ENCODE data around the gene RRAGB. TPM values are rescaled to one million over a fixed set of nuclear protein-coding genes. Genes with fewer than 3 reads are reported as not detected.
"Not testable (repeated sequence)": the region's sequence is repeated elsewhere in the genome, so short reads cannot be mapped to it uniquely, and the experiment has no call there.

RRAGB gene
- total RNA-seq, 2 experiments from 2014 or later, result 6.3 to 6.4 TPM

- Mint-ChIP-seq H3K36me3 (ENCODE audit: low read depth) (peaks cover 36% of the 10 kb centered on the region), H3K27me3 (no peaks in the 10 kb centered on the region), H3K9me3 (peaks cover 4% of the 10 kb centered on the region), H3K27ac (no peak overlapping the region), H3K4me1 (ENCODE audit: low read depth) (no peaks in the 10 kb centered on the region), H3K4me3 (no peak overlapping the region)
- DNase-seq (no peak), ATAC-seq (no peak)
- intact Hi-C loops (cut with micrococcal nuclease), result no loop called here
- ChIA-PET CTCF (no interaction called here), POLR2A (no interaction called here)
- TF ChIP-seq, protein P1, sequence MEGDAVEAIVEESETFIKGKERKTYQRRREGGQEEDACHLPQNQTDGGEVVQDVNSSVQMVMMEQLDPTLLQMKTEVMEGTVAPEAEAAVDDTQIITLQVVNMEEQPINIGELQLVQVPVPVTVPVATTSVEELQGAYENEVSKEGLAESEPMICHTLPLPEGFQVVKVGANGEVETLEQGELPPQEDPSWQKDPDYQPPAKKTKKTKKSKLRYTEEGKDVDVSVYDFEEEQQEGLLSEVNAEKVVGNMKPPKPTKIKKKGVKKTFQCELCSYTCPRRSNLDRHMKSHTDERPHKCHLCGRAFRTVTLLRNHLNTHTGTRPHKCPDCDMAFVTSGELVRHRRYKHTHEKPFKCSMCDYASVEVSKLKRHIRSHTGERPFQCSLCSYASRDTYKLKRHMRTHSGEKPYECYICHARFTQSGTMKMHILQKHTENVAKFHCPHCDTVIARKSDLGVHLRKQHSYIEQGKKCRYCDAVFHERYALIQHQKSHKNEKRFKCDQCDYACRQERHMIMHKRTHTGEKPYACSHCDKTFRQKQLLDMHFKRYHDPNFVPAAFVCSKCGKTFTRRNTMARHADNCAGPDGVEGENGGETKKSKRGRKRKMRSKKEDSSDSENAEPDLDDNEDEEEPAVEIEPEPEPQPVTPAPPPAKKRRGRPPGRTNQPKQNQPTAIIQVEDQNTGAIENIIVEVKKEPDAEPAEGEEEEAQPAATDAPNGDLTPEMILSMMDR (IDR thresholded peaks at IDR 0.05), result no peak
These were observed 49.6 kb downstream of the RRAGB start for GRCh38 chrX:55767100-55767499.

DNA sequence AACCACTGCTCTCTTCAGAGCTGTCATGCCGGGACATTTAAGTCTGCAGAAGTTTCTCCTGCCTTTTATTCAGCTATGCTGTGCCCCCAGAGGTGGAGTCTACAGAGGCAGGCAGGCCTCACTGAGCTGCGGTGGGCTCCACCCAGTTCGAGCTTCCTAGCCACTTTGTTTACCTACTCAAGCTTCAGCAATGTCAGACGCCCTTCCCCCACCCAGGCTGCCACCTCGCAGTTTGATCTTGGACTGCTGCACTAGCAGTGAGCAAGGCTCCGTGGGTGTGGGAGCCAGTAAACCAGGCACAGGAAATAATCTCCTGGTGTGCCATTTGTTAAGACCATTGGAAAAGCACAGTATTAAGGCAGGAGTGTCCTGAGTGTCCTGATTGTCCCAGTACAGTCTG is 56.9 kb downstream of the RRAGB start:
- intact Hi-C loops (cut with micrococcal nuclease); H3K4me3 Mint-ChIP-seq; H3K9me3 Mint-ChIP-seq; DNase-seq; H3K4me1 Mint-ChIP-seq (ENCODE audit: low read depth); POLR2A ChIA-PET; H3K27me3 Mint-ChIP-seq; CTCF ChIA-PET; ATAC-seq; H3K27ac Mint-ChIP-seq: not testable (repeated sequence)
- H3K36me3 Mint-ChIP-seq (ENCODE audit: low read depth), result peaks cover 38% of the 10 kb centered on the region

GRCh38 chrX:55777596-55777995 is 60.0 kb downstream of the RRAGB start:
- ATAC-seq (no peak), DNase-seq (no peak)
- ChIA-PET POLR2A (no interaction called here), CTCF (no interaction called here)
- Mint-ChIP-seq H3K36me3 (ENCODE audit: low read depth) (peaks cover 20% of the 10 kb centered on the region), H3K4me3 (no peak overlapping the region), H3K27ac (no peak overlapping the region), H3K9me3 (peaks cover 7% of the 10 kb centered on the region), H3K27me3 (no peaks in the 10 kb centered on the region), H3K4me1 (ENCODE audit: low read depth) (no peaks in the 10 kb centered on the region)
- TF ChIP-seq, protein P1 (IDR thresholded peaks at IDR 0.05), result no peak
- intact Hi-C loops (cut with micrococcal nuclease), result no loop called here

DNA sequence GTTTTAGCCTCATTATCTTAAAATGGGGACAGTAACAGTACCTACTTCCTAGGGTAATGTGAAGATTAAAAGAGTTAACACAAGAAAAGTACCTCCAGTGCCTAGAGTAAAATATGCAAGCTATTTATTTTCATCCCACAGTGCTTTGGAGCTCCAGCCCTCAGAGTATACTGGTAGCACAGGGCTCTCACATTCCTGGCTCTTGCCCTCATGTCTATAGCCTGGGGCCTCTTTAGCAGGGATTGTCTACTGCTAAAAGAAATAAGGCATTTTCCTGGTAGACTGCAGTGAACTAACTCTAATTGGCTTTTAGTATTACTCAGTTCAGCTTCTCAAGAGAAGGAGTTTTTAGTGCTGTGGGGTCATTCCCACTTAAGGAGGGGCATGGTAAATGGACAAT is 60.8 kb downstream of the RRAGB start:
- POLR2A ChIA-PET, result no interaction called here
- DNase-seq (no peak), ATAC-seq (no peak)
- no peaks in the 10 kb centered on the region for H3K4me1 Mint-ChIP-seq (ENCODE audit: low read depth)
- TF ChIP-seq, protein P1 (IDR thresholded peaks at IDR 0.05), result no peak
- CTCF ChIA-PET, result no interaction called here
- H3K4me3 Mint-ChIP-seq, result no peak overlapping the region
- no peak overlapping the region for H3K27ac Mint-ChIP-seq
- H3K36me3 Mint-ChIP-seq (ENCODE audit: low read depth), result peaks cover 15% of the 10 kb centered on the region
- peaks cover 7% of the 10 kb centered on the region for H3K9me3 Mint-ChIP-seq
- intact Hi-C loops (cut with micrococcal nuclease), result no loop called here
- H3K27me3 Mint-ChIP-seq, result no peaks in the 10 kb centered on the region

- DNase-seq (no peak), ATAC-seq (no peak)
- TF ChIP-seq, protein P1 (IDR thresholded peaks at IDR 0.05), result no peak
- no peak overlapping the region for H3K27ac Mint-ChIP-seq
- no peak overlapping the region for H3K4me3 Mint-ChIP-seq
- POLR2A ChIA-PET, result no interaction called here
- CTCF ChIA-PET, result no interaction called here
- H3K27me3 Mint-ChIP-seq, result no peaks in the 10 kb centered on the region
- peaks cover 8% of the 10 kb centered on the region for H3K9me3 Mint-ChIP-seq
- peaks cover 3% of the 10 kb centered on the region for H3K36me3 Mint-ChIP-seq (ENCODE audit: low read depth)
- H3K4me1 Mint-ChIP-seq (ENCODE audit: low read depth), result no peaks in the 10 kb centered on the region
- intact Hi-C loops (cut with micrococcal nuclease), result no loop called here
These were observed 66.2 kb downstream of the RRAGB start for GRCh38 chrX:55783723-55784122.

DNA sequence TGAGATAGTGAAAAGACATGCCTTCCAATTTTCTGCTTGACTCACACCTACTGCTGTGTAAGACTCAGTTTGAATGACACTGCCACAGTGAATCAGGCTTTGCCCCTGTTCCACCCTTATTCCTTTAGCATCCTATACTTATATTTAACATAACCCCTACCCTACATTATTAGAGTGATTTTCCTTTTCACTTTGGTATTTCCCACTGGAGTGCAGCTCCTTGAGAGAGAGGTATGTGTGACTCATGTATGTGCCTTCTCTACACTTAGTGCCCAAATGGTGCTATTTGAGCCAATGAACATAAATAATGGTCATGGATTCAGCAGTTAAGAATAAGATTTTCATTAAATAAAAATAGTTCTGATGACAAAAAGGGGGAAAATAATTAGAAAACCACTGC is 69.5 kb downstream of the RRAGB start:
- intact Hi-C loops (cut with micrococcal nuclease), result no loop called here
- ChIA-PET CTCF (interaction anchor here (0.7 kb wide), 1 partner anchor 170 kb away, joined by 4 read pairs; no protein-coding TSS in a partner anchor), POLR2A (no interaction called here)
- Mint-ChIP-seq H3K9me3 (peaks cover 2% of the 10 kb centered on the region), H3K27me3 (no peaks in the 10 kb centered on the region), H3K36me3 (ENCODE audit: low read depth) (no peaks in the 10 kb centered on the region), H3K27ac (no peak overlapping the region), H3K4me1 (ENCODE audit: low read depth) (no peaks in the 10 kb centered on the region), H3K4me3 (no peak overlapping the region)
- ATAC-seq, result no peak
- DNase-seq, result no peak
- TF ChIP-seq, protein P1 (IDR thresholded peaks at IDR 0.05), result no peak

All from activated CD8-positive, alpha-beta T cell treated with anti-CD3 and anti-CD28 coated beads for 36 hours (primary cell).